HCT116 (cell line): Measurements from ENCODE around the gene AHI1. TPM values are rescaled to one million over a fixed set of nuclear protein-coding genes. Genes with fewer than 3 reads are reported as not detected.

Experiments used
- ATAC-seq: fragments of 200-7000 bp; cut with Tn5 transposase; 2 replicates; pipeline ENCODE4 v1.9.1; 2020; ENCODE audit warnings: mild to moderate bottlenecking, moderate library complexity
- BruUV-seq: library from RNA; stranded (reverse); fragments of 400-500 nt; replicated peaks from 2 replicates; lab custom pipeline; 2021; lab: Mats Ljungman, UMichigan
- CTCF ChIA-PET: fragments of 300-600 bp; sonication (Branson Sonifier 250); formaldehyde crosslinking; loops from one replicate; lab custom pipeline; 2021; ENCODE audit warnings: antibody characterized with exemption; lab: Charles Lee
- POLR2A ChIA-PET: fragments of 300-600, 350-600 bp; sonication (Branson Sonifier 250); formaldehyde crosslinking; loops from one replicate; lab custom pipeline; 2021; ENCODE audit warnings: antibody characterized with exemption; lab: Charles Lee
- RAD21 ChIA-PET, 2 experiments: fragments of 300-600 bp; sonication (Branson Sonifier 250); formaldehyde crosslinking; loops; one replicate each; lab custom pipeline; 2023; ENCODE audit warnings: low total read pairs in 2 of 2; ENCODE audit not compliant: uncharacterized antibody in 2 of 2, unreplicated experiment in 2 of 2, low non-redundant PET in 1 of 2; lab: Charles Lee
- DNase-seq: peaks from one replicate; pipeline ENCODE4 v3.0.0-alpha.2; 2010; ENCODE audit warnings: low read depth, low spot score
- H2AFZ ChIP-seq: fragments of 200-600 bp; shearing (Covaris generic), sonication (generic); 2 replicates; pipeline ENCODE4 v1.6.1; 2017; ENCODE audit warnings: low read depth, mixed run types, mixed read lengths, antibody characterized with exemption, low read length; ENCODE audit not compliant: poor library complexity, severe bottlenecking
- H3K27ac ChIP-seq: 2 replicates; pipeline ENCODE4 v1.5.1; 2012; ENCODE audit warnings: low read depth, low read length
- H3K27me3 ChIP-seq: fragments of 200-600 bp; sonication (generic); 2 replicates; pipeline ENCODE4 v1.6.1; 2016; ENCODE audit warnings: mixed run types, low read length, mixed read lengths; ENCODE audit not compliant: insufficient read depth
- H3K36me3 ChIP-seq, 2 experiments: fragments of 200-500 bp in 1 of 2; fragments of 200-600 bp in 1 of 2; sonication (Bioruptor generic) in 1 of 2; sonication (generic) in 1 of 2; 2 replicates each; pipeline versions ENCODE4 v1.5.1 to v1.6.1; 2014 to 2016; ENCODE audit warnings: low read length in 2 of 2, inconsistent platforms in 1 of 2, mixed read lengths in 1 of 2, mixed run types in 1 of 2; ENCODE audit not compliant: insufficient read depth in 2 of 2, control insufficient read depth in 1 of 2
- H3K4me1 ChIP-seq, 2 experiments: fragments of 200-600 bp in 1 of 2; sonication (generic) in 1 of 2; 2 replicates each; pipeline versions ENCODE4 v1.5.1 to v1.6.1; 2012 to 2017; ENCODE audit warnings: low read length in 2 of 2, inconsistent platforms in 1 of 2, mild to moderate bottlenecking in 1 of 2, mixed read lengths in 1 of 2, mixed run types in 1 of 2, moderate library complexity in 1 of 2; ENCODE audit not compliant: insufficient read depth in 2 of 2, control insufficient read depth in 1 of 2
- H3K4me2 ChIP-seq: fragments of 200-600 bp; sonication (generic); 2 replicates; pipeline ENCODE4 v1.6.1; 2017; ENCODE audit warnings: mixed run types, low read length, mixed read lengths
- H3K4me3 ChIP-seq, 2 experiments: fragments of 200-600 bp in 1 of 2; sonication (generic) in 1 of 2; replicated peaks in 1 of 2; 2 replicates each; pipeline ENCODE4 v1.5.1; 2011 to 2016; ENCODE audit warnings: low read length in 2 of 2, control low read depth in 1 of 2, low read depth in 1 of 2, mild to moderate bottlenecking in 1 of 2, mixed read lengths in 1 of 2, mixed run types in 1 of 2
- H3K79me2 ChIP-seq: fragments of 200-600 bp; sonication (generic); 2 replicates; pipeline ENCODE4 v1.6.1; 2017; ENCODE audit warnings: mild to moderate bottlenecking, mixed run types, low read length, moderate library complexity, mixed read lengths; ENCODE audit not compliant: insufficient read depth
- H3K9ac ChIP-seq: fragments of 200-600 bp; sonication (generic); 2 replicates; pipeline ENCODE4 v1.6.1; 2016; ENCODE audit warnings: low read length, mixed read lengths
- H3K9me2 ChIP-seq: fragments of 200-600 bp; sonication (generic), shearing (Covaris generic); 2 replicates; pipeline ENCODE4 v1.6.1; 2017; ENCODE audit warnings: mixed run types, mild to moderate bottlenecking, moderate library complexity; ENCODE audit not compliant: insufficient read depth
- H3K9me3 ChIP-seq, 2 experiments: fragments of 200-500 bp in 1 of 2; fragments of 200-600 bp in 1 of 2; sonication (Bioruptor generic) in 1 of 2; sonication (generic) in 1 of 2; 2 replicates each; pipeline ENCODE4 v1.6.1; 2014 to 2017; ENCODE audit warnings: low read length in 2 of 2, mixed read lengths in 2 of 2, inconsistent platforms in 1 of 2, low read depth in 1 of 2, mild to moderate bottlenecking in 1 of 2, mixed run types in 1 of 2, moderate library complexity in 1 of 2; ENCODE audit not compliant: control insufficient read depth in 1 of 2, insufficient read depth in 1 of 2
- H4K20me1 ChIP-seq: fragments of 200-600 bp; sonication (generic), shearing (Covaris generic); 2 replicates; pipeline ENCODE4 v1.6.1; 2017; ENCODE audit warnings: mixed run types, mild to moderate bottlenecking, moderate library complexity; ENCODE audit not compliant: insufficient read depth
- ATF3 ChIP-seq: IDR thresholded peaks from 2 replicates; pipeline ENCODE4 v1.6.1; 2012
- EGR1 ChIP-seq: IDR thresholded peaks from 2 replicates; pipeline ENCODE4 v1.6.1; 2012; ENCODE audit warnings: low read depth
- EZH2 ChIP-seq: fragments of 200-600 bp; sonication (generic); IDR thresholded peaks from 2 replicates; pipeline ENCODE4 v1.6.1; 2017; ENCODE audit warnings: antibody characterized with exemption, mixed run types
- EZH2phosphoT487 ChIP-seq: fragments of 200-600 bp; IDR thresholded peaks from 2 replicates; pipeline ENCODE4 v1.6.1; 2018; ENCODE audit warnings: antibody characterized with exemption, borderline replicate concordance
- POLR2AphosphoS5 ChIP-seq: IDR thresholded peaks from 2 replicates; pipeline ENCODE4 v1.6.1; 2011; ENCODE audit warnings: mild to moderate bottlenecking, low read depth, low read length, moderate library complexity
- RAD21 ChIP-seq: IDR thresholded peaks from 2 replicates; pipeline ENCODE4 v1.6.1; 2012; ENCODE audit warnings: low read depth, mild to moderate bottlenecking
- SRF ChIP-seq: IDR thresholded peaks from 2 replicates; pipeline ENCODE4 v1.6.1; 2012; ENCODE audit warnings: low read depth
- TCF7L2 ChIP-seq: IDR thresholded peaks from 2 replicates; pipeline ENCODE4 v1.7.0; 2011; ENCODE audit warnings: borderline replicate concordance, inconsistent platforms; ENCODE audit not compliant: insufficient read depth, insufficient read length; ENCODE audit errors: extremely low read depth
- ZBTB33 ChIP-seq: IDR thresholded peaks from 2 replicates; pipeline ENCODE4 v1.6.1; 2011; ENCODE audit warnings: mild to moderate bottlenecking, low read length, moderate library complexity; ENCODE audit not compliant: insufficient replicate concordance; ENCODE audit errors: extremely low read depth
- ZNF274 ChIP-seq: fragments of 200-500 bp; sonication (Bioruptor generic); IDR thresholded peaks from 2 replicates; pipeline ENCODE4 v1.6.1; 2014; ENCODE audit warnings: mild to moderate bottlenecking, low read depth, low read length, inconsistent platforms
- intact Hi-C: fragments of 100-400 bp; cut with micrococcal nuclease; formaldehyde crosslinking; loops from 2 replicates; pipeline ENCODE4 v1.10.0; 2022
- total RNA-seq: library from RNA; stranded (reverse); gene quantifications from one replicate; pipeline ENCODE4 v1.2.1, GENCODE V29; 2021; ENCODE audit not compliant: unreplicated experiment
- TF ChIP-seq, protein P1 (sequence below): IDR thresholded peaks from 2 replicates; pipeline ENCODE4 v1.6.1; 2012
- TF ChIP-seq, protein P2 (sequence below), 3 experiments: fragments of 200-600 bp in 1 of 3; sonication (generic) in 1 of 3; IDR thresholded peaks in 2 of 3; conservative IDR thresholded peaks in 1 of 3; 2 replicates each; pipeline ENCODE4 v1.5.1; 2012 to 2017; ENCODE audit warnings: low read depth in 2 of 3, low read length in 2 of 3, antibody characterized with exemption in 1 of 3, borderline replicate concordance in 1 of 3, control low read depth in 1 of 3, mild to moderate bottlenecking in 1 of 3, mixed read lengths in 1 of 3, mixed run types in 1 of 3, moderate library complexity in 1 of 3; ENCODE audit not compliant: insufficient read depth in 1 of 3

The AHI1 gene
- total RNA-seq, 1 experiment from 2014 or later: 29.6 TPM

DNA sequence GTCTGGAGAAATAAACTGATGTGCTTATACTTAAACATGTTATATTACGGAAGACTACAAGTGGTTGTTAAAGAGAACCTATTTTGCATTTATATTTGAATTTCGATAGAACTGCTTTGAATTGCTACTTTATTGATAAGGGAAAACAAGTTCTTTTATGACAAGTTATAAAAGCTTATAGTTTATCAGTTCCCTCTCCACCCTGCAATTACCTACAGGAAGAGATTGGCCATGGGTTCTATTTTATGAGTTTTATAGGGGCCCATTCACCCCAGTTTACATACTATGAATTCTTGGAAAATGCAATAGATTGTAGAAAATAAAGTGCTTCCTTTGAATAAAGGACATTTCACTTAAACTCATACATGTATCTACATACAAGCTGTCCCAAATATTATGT is 144.4 kb downstream of the AHI1 start:
- BruUV-seq: no TSS peak
- Histone ChIP-seq H3K79me2 (no peaks in the 10 kb centered on the region), H2AFZ (no peak overlapping the region), H3K36me3 (no peaks in the 10 kb centered on the region), H3K9ac (no peak overlapping the region), H3K9me2 (no peaks in the 10 kb centered on the region), H4K20me1 (no peaks in the 10 kb centered on the region), H3K4me3 (no peak overlapping the region), H3K4me2 (no peak overlapping the region), H3K9me3 (no peaks in the 10 kb centered on the region), H3K4me1 (no peaks in the 10 kb centered on the region; a peak in 1 of 4 replicates), H3K27me3 (no peaks in the 10 kb centered on the region), H3K27ac (no peak overlapping the region)
- intact Hi-C loops: no loop called here
- ATAC-seq: no peak
- no peak for DNase-seq
- RAD21 ChIA-PET: no interaction called here
- TF ChIP-seq EZH2phosphoT487 (no peak), RAD21 (no peak), TCF7L2 (no peak), SRF (no peak), EGR1 (no peak), EZH2 (no peak), POLR2AphosphoS5 (no peak), ZBTB33 (no peak), ZNF274 (no peak), ATF3 (no peak)
- TF ChIP-seq, protein P1, sequence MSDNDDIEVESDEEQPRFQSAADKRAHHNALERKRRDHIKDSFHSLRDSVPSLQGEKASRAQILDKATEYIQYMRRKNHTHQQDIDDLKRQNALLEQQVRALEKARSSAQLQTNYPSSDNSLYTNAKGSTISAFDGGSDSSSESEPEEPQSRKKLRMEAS: no peak
- TF ChIP-seq, protein P2, sequence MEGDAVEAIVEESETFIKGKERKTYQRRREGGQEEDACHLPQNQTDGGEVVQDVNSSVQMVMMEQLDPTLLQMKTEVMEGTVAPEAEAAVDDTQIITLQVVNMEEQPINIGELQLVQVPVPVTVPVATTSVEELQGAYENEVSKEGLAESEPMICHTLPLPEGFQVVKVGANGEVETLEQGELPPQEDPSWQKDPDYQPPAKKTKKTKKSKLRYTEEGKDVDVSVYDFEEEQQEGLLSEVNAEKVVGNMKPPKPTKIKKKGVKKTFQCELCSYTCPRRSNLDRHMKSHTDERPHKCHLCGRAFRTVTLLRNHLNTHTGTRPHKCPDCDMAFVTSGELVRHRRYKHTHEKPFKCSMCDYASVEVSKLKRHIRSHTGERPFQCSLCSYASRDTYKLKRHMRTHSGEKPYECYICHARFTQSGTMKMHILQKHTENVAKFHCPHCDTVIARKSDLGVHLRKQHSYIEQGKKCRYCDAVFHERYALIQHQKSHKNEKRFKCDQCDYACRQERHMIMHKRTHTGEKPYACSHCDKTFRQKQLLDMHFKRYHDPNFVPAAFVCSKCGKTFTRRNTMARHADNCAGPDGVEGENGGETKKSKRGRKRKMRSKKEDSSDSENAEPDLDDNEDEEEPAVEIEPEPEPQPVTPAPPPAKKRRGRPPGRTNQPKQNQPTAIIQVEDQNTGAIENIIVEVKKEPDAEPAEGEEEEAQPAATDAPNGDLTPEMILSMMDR (IDR thresholded peaks at IDR 0.05 in 2 of 3, conservative IDR thresholded peaks at IDR 0.05 in 1 of 3; ENCODE audit: borderline replicate concordance in 1 of 3, insufficient read depth in 1 of 3, low read depth in 2 of 3, low read length in 2 of 3): no peak
- POLR2A ChIA-PET: no interaction called here
- CTCF ChIA-PET: no interaction called here
